IPS-18c (cell line): Measurements from ENCODE around the gene PDK4.
"Not testable (repeated sequence)": the region's sequence is repeated elsewhere in the genome, so short reads cannot be mapped to it uniquely, and the experiment has no call there.

Source experiments
- H3K4me3 ChIP-seq: 2 replicates; pipeline ENCODE4 v1.7.0; 2013; ENCODE audit warnings: low read depth, mild to moderate bottlenecking, low read length, moderate library complexity; ENCODE audit not compliant: insufficient read depth
- H3K9me3 ChIP-seq: one replicate; pipeline ENCODE4 v1.6.1; 2013; ENCODE audit warnings: mild to moderate bottlenecking, low read length, moderate library complexity; ENCODE audit not compliant: control insufficient read depth, insufficient read depth

PDK4 gene

DNA sequence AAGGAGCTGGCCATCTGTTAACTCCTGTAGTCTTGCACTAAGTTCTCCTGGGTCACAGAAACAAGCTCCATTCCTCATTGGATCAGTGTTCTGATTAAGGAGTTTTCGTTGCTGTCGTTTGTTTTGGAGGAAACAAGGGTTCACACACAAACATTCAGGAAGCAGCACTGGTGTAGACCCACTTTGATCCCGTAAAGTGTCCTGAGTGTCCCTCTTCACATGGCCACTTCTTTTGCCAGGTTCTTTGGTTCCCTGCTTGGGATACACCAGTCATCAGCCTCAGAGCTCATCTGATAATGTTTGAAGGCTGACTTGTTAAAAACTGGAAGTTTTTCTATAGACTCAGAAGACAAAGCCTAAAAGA, 10.9 kb downstream of the PDK4 start:
- Histone ChIP-seq H3K4me3 (no peak overlapping the region), H3K9me3 (no peaks in the 10 kb centered on the region)

DNA sequence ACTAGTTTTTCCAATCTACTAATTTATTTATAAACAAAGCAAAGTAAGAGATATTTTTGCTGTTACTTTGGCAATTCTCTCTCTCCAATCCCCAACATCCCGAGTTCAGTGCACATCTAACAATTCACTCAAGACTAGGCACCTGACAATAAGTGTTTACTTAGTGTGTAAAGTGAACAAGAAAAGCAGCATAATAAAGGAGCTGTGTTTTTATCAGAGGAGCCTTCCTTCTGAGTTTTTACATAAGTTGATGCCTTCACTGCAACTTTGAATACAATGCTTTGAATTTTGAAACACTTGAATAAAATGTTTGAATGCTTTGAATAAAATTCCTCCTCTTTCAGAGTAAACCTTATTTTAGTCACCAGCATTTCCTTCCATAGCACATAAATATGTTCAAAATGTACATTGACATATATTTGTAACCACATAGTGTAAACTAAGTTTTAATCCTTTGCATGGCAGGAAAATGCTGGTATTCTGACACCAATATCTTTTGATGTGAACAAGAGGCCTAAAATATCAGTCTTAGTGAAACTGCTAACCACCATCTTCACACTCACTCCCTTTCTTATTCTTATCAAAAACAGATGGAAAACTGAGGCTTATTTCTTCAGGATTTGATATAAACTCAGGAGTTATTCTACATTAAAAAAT, 11.4 kb downstream of the PDK4 start:
- Histone ChIP-seq H3K4me3 (no peak overlapping the region), H3K9me3 (no peaks in the 10 kb centered on the region)

DNA sequence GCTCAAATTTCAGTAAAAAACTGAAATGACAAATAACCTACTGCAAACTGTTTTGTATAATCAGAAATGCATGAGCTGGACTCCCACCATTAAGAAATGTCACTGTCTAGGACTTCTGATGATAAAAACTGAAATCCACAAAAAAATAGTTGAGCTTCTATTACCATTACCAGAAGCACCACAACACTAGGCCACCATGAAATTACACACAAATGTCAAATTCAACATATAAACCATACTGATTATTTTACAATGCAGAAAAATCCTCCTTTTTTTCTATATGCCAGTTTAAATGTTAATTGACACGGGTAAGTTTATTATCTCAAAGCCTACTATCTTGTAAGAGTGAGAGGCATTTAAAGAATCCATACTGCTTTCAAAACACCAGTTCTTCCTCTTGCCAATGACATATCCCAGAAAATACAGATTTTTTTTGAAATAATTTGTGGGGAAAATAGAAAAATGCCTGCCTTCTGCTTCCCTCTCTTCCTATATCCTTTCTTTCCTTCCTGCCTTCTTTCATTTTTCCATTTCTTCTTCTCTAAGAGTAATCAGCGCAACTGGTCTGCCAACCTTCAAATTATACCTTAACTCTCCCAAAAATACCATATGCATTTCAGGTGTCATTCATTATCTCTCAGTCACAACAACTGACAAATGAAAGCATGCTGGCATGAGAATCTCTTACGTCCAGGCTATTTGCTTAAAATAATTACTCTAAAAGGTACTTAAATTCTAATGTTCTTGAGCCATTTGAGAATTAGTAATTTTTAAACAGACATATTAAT, 12.3 kb downstream of the PDK4 start:
- Histone ChIP-seq H3K4me3 (no peak overlapping the region), H3K9me3 (no peaks in the 10 kb centered on the region)

DNA sequence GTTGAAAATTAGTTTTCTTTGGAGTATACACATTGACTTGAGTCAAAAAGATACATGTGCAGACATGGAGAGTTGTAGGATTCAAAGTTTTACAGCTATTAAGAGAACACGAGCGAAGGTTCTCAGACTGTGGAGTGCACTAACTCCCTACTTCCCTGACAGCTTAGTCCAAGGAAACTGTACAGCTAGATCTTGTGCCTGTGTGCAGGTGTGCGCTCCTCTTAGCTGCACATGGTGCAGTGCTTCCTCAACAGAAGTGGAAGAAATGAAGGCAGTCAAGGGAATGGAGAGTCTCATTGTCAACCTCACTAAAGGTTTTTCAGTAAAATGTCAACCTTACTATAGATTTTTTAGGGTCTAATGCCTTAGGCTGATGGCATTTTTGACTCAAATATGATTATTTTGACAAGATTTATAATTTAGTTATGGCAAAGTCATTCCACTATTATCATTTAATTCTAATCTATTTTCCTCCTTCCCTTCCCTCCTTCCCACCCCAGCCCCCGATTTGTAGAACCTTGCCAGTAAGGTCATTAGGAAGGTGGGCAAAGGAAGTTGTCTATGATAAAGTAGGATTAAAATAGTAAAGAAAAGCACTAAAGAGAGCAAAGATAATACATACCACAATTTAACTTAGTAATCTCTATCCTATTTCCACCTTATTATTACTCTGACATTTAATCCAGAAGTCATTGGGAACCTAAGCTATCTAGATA, 13.6 kb downstream of the PDK4 start:
- no peak overlapping the region for H3K4me3 ChIP-seq
- H3K9me3 ChIP-seq: no peaks in the 10 kb centered on the region

DNA sequence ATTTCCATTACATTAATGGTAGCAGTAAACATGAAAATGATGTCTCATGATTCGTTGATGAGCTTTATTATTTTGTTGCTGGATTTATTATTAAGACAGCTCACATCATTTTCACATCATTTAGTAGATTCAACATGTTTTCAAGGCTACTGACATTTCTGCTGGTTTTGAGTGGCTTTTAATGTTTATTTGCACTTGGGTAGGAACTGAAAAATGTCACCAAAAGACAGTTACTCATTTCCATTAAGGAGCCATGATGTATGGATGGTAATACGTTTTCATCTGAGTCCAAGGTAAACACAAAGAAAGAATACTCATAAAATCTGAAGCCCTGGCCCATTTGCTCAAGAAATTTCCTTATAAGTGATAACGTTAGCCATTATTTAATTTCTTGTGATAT, 14.8 kb downstream of the PDK4 start:
- Histone ChIP-seq H3K9me3 (no peaks in the 10 kb centered on the region), H3K4me3 (no peak overlapping the region)

DNA sequence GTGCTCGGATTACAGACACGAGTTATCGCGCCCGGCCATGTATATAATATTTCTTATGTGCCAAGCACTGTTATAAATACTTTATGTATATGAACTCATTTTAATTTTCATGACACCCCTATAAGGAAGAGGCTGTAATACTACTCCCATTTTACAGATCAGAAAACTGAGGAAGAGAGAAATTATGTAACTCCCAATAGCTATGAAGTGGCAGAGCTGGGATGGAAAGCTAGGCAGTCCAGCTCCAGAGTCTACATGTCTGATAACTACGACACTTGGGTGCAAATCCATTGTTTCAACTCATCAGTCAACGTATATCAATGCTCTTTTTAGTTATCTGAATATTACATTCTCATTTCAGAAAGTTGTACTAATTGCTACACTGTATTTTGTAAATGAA, 17.0 kb downstream of the PDK4 start:
- Histone ChIP-seq H3K4me3 (no peak overlapping the region), H3K9me3 (no peaks in the 10 kb centered on the region)

DNA sequence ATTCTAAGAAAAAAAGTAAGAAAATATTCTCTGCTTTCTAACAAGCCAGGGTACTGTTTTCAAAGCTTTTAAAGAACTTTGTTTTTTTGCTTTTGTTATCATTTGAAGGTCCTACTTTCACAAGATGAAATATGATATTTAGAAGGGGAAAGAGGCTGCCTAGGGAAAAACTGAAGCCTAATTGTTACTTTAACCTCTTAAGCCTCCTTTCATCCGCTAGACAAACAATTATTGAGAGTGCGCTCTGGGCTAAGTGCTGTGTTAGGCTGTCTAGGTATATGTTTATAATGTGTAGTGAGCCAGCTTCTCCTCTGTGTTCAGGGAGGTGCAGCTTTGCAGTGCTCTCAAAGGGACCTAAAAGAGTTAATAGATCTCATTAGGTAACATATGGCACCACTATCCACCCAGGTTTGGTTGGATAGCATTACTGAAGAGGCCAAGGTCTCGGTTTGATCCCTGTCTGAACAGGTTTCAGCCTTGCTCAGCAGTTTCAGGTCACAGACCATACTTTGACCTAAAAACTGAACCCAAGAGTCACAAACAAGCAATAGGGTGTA, 17.9 kb downstream of the PDK4 start:
- Histone ChIP-seq H3K9me3 (no peaks in the 10 kb centered on the region), H3K4me3 (no peak overlapping the region)

DNA sequence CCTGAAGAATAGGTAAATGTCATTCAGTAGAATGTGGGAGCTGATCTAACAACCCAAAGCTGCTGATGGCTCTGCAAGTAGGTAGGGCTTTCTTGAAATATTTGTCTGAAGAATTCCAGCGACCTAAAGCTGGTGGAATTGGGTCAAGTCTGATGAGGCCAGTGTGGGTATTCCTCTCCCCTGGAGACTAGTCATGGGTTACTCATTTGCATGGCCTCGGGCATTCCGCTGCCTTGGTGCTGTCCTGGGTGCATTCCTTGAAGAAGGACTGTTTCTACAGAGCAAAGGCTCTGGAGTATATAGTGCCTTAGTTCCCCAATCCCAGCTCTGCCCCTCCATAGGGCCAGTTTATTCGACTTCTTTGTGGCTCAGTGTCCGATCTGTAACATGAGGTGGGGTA, 19.2 kb downstream of the PDK4 start:
- Histone ChIP-seq H3K9me3 (no peaks in the 10 kb centered on the region), H3K4me3 (no peak overlapping the region)

DNA sequence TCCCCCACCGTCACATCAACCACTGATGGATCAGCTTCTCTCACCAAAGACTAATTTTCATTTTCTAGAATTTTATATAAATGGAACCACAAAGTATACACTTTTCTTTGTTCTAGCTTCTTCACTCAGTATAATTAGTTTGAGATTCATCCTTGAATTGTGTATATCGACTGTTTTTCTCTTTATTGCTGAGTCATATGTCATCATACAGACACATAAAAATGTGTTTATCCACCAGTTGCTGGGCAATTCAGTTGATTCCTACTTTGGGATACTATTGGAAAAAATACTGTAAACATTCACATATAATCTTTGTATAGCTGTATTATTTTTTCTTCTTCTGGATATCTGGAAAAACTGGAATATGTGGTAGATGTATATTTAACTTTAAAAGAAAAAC, 26.6 kb downstream of the PDK4 start:
- H3K9me3 ChIP-seq: peaks cover 2% of the 10 kb centered on the region

DNA sequence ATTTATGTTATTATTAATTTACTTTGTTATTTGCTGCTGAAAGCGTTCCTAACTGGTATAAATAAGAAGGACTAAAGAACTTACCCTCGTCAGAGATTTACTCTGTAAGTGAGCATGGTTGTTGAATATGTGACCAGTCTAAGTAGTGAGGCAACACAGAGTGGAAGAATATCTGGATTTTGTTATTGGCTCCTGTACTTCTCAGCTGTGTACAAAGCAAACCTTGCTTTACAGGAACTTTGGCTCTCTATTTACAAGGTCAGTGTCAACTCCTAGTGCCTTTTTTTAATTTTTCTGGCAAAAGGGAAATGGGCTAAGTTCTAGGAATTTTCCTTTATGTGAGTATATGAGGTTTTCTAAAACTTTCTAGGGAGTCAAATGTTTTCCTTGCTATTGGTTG, 35.6 kb downstream of the PDK4 start:
- no peaks in the 10 kb centered on the region for H3K9me3 ChIP-seq
- no peak overlapping the region for H3K4me3 ChIP-seq

More for the DNA sequence above, 26.6 kb downstream of the PDK4 start:
- H3K4me3 ChIP-seq: no peak overlapping the region

DNA sequence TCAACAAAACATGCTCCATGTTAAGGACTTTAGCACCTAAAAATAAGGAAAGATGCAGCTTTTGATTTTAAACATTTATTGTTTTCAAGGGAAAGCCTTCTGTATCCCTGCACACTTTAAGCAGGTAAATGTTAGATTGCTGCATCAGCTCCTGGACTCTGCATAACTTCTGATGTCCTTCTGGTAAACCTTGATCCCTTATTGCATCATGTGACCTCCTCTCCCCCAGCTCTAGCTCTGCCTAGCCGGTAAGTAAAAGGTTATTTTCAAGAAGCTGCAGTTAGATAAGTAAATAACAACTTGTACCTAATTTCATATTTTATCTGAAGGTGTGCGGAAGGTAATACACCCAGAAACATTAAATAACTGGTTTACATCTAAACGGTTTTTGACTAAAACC, 37.5 kb downstream of the PDK4 start:
- no peak overlapping the region for H3K4me3 ChIP-seq
- H3K9me3 ChIP-seq: no peaks in the 10 kb centered on the region

DNA sequence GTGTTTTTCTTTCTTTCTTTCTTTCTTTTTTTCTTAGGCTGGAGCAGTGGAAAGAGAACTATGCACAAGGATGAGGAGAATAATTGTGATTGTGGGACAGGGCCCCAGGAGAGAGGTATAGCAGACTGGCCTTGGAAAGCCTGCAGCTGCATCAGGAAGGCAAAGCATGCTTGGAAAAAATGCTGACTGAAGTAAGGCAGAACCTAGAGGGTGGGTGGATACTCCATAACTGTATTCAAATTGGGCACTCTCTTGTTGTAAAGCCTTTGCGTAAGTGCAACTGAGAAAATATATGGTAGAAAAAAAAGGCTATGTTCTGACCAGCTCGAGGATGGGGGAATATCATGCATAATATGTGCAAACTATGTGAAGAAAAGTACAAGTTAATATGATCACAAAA, 39.5 kb downstream of the PDK4 start:
- H3K4me3 ChIP-seq: no peak overlapping the region
- no peaks in the 10 kb centered on the region for H3K9me3 ChIP-seq

DNA sequence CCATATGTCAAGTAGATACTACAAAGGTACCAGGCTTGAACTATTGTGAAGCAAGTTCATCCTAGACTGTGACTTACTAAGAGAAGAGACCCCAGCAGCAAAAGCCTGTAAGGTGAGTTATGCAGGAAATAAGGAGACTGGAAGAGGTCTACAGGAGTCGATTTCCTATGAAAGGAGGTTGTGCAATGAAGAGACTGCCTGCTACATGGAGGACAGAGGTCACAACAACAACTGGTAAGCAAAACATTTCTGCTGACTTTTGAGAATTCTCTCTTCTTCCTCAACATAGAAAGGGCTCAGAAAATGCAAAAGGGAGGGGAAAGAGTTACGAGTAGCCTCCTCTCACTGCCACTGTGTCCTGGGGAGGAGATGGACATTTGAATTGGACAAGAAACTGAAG, 42.4 kb downstream of the PDK4 start:
- no peaks in the 10 kb centered on the region for H3K9me3 ChIP-seq
- H3K4me3 ChIP-seq: no peak overlapping the region

DNA sequence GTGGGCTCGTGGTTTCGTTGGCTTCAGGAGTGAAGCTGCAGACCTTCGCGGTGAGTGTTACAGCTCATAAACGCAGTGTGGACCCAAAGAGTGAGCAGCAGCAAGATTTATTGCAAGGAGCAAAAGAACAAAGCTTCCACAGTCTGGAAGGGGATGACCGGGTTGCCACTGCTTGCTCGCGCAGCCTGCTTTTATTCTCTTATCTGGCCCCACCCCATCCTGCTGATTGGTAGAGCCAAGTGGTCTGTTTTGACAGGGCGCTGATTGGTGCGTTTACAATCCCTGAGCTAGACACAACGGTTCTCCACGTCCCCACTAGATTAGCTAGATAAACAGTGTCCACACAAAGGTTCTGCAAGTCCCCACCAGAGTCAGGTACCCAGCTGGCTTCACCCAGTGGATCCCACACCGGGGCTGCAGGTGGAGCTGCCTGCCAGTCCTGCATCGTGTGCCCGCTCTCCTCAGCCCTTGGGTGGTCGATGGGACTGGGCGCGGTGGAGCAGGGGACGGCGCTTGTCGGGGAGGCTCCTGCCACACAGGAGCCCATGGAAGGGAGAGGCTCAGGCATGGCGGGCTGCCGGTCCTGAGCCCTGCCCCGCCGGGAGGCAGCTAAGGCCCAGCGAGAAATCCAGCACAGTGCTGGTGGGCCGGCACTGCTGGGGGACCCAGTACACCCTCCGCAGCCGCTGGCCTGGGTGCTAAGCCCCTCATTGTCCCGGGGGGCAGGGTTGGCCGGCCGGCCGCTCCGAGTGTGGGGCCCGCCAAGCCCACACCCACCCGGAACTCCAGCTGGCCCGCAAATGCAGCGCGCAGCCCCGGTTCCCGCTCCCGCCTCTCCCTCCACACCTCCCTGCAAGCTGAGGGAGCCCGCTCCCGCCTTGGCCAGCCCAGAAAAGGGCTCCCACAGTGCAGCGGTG, 44.0 kb downstream of the PDK4 start:
- not testable (repeated sequence) for H3K4me3 ChIP-seq

DNA sequence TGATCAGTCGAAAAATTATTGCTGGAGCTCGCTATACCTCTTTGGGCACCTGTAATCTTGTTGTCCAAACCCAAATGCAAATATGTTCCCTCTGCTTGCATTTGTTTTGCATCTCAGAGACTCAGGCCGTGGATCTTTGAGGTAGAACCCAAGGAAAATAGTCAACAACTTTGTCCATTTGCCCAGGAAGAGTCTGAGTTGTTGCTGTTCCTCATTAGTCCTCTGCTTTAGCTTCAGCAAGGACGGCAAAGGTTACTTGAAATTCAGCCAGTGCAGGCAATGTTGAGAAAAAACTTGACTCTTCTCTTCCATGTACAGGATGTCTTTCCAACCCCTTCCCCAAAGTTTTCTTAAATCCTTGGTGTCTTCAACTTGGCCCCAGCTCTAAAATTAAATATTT, 45.8 kb downstream of the PDK4 start:
- no peak overlapping the region for H3K4me3 ChIP-seq

More for the DNA sequence above, 44.0 kb downstream of the PDK4 start:
- not testable (repeated sequence) for H3K9me3 ChIP-seq

DNA sequence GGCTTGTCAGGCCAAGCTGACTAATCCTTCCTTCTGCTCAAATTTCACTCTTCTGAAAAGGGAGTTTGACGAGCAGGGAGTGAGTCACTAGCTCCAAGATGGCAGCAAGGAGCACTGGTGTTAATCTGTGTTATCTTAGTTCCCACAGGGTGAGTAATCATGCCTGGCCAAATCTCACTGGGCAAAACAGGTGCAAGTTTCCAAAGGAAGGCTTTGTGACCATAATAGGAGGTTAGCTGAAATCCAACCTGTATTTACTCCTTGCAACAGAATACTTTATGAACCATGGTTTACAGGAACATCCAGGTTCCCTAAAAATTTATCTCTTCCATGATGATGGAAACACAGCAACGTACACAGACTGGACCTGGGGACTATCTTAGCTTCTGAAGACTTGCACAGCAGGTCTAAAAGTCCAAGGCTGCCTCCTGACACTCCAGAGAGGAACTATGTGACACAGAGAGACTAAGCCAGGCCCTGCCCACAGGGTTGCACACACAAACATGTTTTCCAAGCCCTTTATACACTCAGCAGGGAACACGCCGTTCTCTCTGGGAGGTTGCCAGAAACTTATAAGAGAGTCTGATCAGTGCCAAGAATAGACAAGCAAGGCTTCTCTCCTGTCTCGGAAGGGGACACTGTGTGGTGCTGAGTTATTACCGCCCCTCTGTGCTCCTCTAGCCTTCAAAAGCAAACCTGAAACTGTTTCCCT, 46.3 kb downstream of the PDK4 start:
- Histone ChIP-seq H3K4me3 (no peak overlapping the region), H3K9me3 (no peaks in the 10 kb centered on the region)

More for the DNA sequence above, 45.8 kb downstream of the PDK4 start:
- H3K9me3 ChIP-seq: no peaks in the 10 kb centered on the region
